Endothelial cell of umbilical vein (primary cell): ENCODE measurements around the gene PGM2L1. TPM values are rescaled to one million over a fixed set of nuclear protein-coding genes. Genes with fewer than 3 reads are reported as not detected.

ENCODE experiments used
- BruUV-seq: library from RNA; stranded (reverse); fragments of 400-500 nt; replicated peaks from 2 replicates; lab custom pipeline; 2021; lab: Mats Ljungman, UMichigan
- CTCF ChIA-PET: fragments of 300-600, 350-600 bp; sonication (Branson Sonifier 250); formaldehyde crosslinking; loops from one replicate; lab custom pipeline; 2021; ENCODE audit warnings: antibody characterized with exemption, inconsistent platforms; lab: Charles Lee
- POLR2A ChIA-PET: fragments of 300-600, 350-600 bp; sonication (Branson Sonifier 250); formaldehyde crosslinking; loops from one replicate; lab custom pipeline; 2021; ENCODE audit warnings: antibody characterized with exemption, inconsistent platforms; lab: Charles Lee
- DNase-seq: peaks from one replicate; pipeline ENCODE4 v3.0.0-alpha.2; 2011; ENCODE audit warnings: low read depth, low spot score
- FAIRE-seq: peaks from 2 replicates; lab custom pipeline; 2011; peaks lifted over from hg19 to GRCh38; lab: Jason Lieb, UNC
- H2AFZ ChIP-seq: 2 replicates; pipeline ENCODE4 v1.6.0; 2012; ENCODE audit warnings: low read depth, low read length, control low read depth, inconsistent platforms
- H3K27ac ChIP-seq: 2 replicates; pipeline ENCODE4 v1.5.1; 2011; ENCODE audit warnings: low read depth, mild to moderate bottlenecking, control low read depth, low read length, moderate library complexity; ENCODE audit not compliant: insufficient read depth
- H3K27me3 ChIP-seq, 2 experiments: 2 replicates each; pipeline versions ENCODE4 v1.6.0 to v1.6.1; 2011; ENCODE audit warnings: low read length in 2 of 2, mixed read lengths in 1 of 2; ENCODE audit not compliant: control insufficient read depth in 2 of 2, insufficient read depth in 2 of 2
- H3K36me3 ChIP-seq, 2 experiments: 2 replicates in 1 of 2; 3 replicates in 1 of 2; pipeline ENCODE4 v1.5.1; 2011; ENCODE audit warnings: low read length in 2 of 2, mild to moderate bottlenecking in 1 of 2, moderate library complexity in 1 of 2; ENCODE audit not compliant: control insufficient read depth in 2 of 2, insufficient read depth in 2 of 2; ENCODE audit errors: extremely low read depth in 1 of 2
- H3K4me1 ChIP-seq: 3 replicates; pipeline ENCODE4 v1.5.1; 2011; ENCODE audit warnings: mild to moderate bottlenecking, low read length; ENCODE audit not compliant: control insufficient read depth, insufficient read depth; ENCODE audit errors: extremely low read depth
- H3K4me2 ChIP-seq: 2 replicates; pipeline ENCODE4 v1.6.1; 2011; ENCODE audit warnings: low read length, control low read depth, mixed read lengths; ENCODE audit not compliant: insufficient read depth
- H3K4me3 ChIP-seq, 3 experiments: fragments of 200-600 bp in 1 of 3; sonication (generic), shearing (Covaris generic) in 1 of 3; replicated peaks in 1 of 3; 2 replicates each; pipeline ENCODE4 v1.5.1; 2011 to 2016; ENCODE audit warnings: control low read depth in 3 of 3, low read length in 3 of 3, mild to moderate bottlenecking in 2 of 3, inconsistent platforms in 1 of 3, low read depth in 1 of 3, moderate library complexity in 1 of 3; ENCODE audit not compliant: insufficient read depth in 1 of 3
- H3K79me2 ChIP-seq: 2 replicates; pipeline ENCODE4 v1.6.0; 2012; ENCODE audit warnings: low read length, inconsistent platforms; ENCODE audit not compliant: control insufficient read depth, insufficient read depth
- H3K9ac ChIP-seq: replicated peaks from 2 replicates; pipeline ENCODE3; 2011; ENCODE audit warnings: low read length, control low read depth; ENCODE audit not compliant: insufficient read depth; ENCODE audit errors: extremely low read depth
- H3K9me1 ChIP-seq: replicated peaks from 3 replicates; pipeline ENCODE4 v1.6.0; 2011; ENCODE audit warnings: mild to moderate bottlenecking, low read length; ENCODE audit not compliant: control insufficient read depth, insufficient read depth; ENCODE audit errors: extremely low read depth
- H3K9me3 ChIP-seq: replicated peaks from 2 replicates; pipeline ENCODE4 v1.5.1; 2012; ENCODE audit warnings: low read length, inconsistent platforms; ENCODE audit not compliant: control insufficient read depth, insufficient read depth
- H4K20me1 ChIP-seq: replicated peaks from 2 replicates; pipeline ENCODE3; 2011; ENCODE audit warnings: mild to moderate bottlenecking, low read length; ENCODE audit not compliant: control insufficient read depth, insufficient read depth; ENCODE audit errors: extremely low read depth
- CTCF ChIP-seq, 2 donors: IDR thresholded peaks; 1 replicate in 1 of 2; 2 replicates in 1 of 2; pipeline ENCODE4 v1.5.1; 2011; ENCODE audit warnings: low read length in 2 of 2, mild to moderate bottlenecking in 2 of 2, moderate library complexity in 2 of 2, control low read depth in 1 of 2, inconsistent platforms in 1 of 2, low read depth in 1 of 2; ENCODE audit not compliant: insufficient read depth in 1 of 2; ENCODE audit errors: extremely low read depth in 1 of 2
- EZH2 ChIP-seq: IDR thresholded peaks from 2 replicates; pipeline ENCODE4 v1.6.1; 2012; ENCODE audit warnings: borderline replicate concordance, low read depth, mild to moderate bottlenecking, moderate library complexity, low read length, inconsistent platforms; ENCODE audit not compliant: severe bottlenecking
- FOS ChIP-seq: IDR thresholded peaks from 2 replicates; pipeline ENCODE4 v1.6.1; 2011; ENCODE audit warnings: mild to moderate bottlenecking, low read length, moderate library complexity, borderline replicate concordance; ENCODE audit not compliant: insufficient read depth
- GATA2 ChIP-seq: IDR thresholded peaks from 2 replicates; pipeline ENCODE4 v1.7.0; 2011; ENCODE audit warnings: low read depth, mild to moderate bottlenecking, moderate library complexity, mixed read lengths, low read length; ENCODE audit not compliant: insufficient read length, insufficient read depth
- JUN ChIP-seq: IDR thresholded peaks from 2 replicates; pipeline ENCODE4 v1.6.1; 2011; ENCODE audit warnings: borderline replicate concordance, low read depth; ENCODE audit not compliant: insufficient read length, insufficient read depth
- MYC ChIP-seq: IDR thresholded peaks from one replicate; pipeline ENCODE4 v1.6.1; 2011; ENCODE audit warnings: mild to moderate bottlenecking, low read depth, low read length
- POLR2A ChIP-seq: IDR thresholded peaks from 2 replicates; pipeline ENCODE4 v1.6.1; 2012; ENCODE audit warnings: low read depth, mild to moderate bottlenecking, control low read depth, low read length
- POLR2AphosphoS5 ChIP-seq: IDR thresholded peaks from 2 replicates; pipeline ENCODE4 v1.6.1; 2012; ENCODE audit warnings: low read depth, mild to moderate bottlenecking, control low read depth, low read length, moderate library complexity; ENCODE audit not compliant: insufficient read depth
- dilution Hi-C: fragments of 300-500 bp; cut with MboI; formaldehyde crosslinking; loops from one replicate; pipeline ENCODE4 v1.15.0; 2019; ENCODE audit warnings: low sequenced_read_pairs; ENCODE audit not compliant: extremely low pct_ligation_motif_present
- intact Hi-C: fragments of 100-400 bp; cut with micrococcal nuclease; formaldehyde crosslinking; loops from one replicate; pipeline ENCODE4 v1.10.0; 2022
- microRNA counts: library from miRNA; unstranded; fragments of <30 nt; microRNA quantifications from one replicate; lab custom pipeline; 2016
- microRNA-seq: library from miRNA; unstranded; fragments of <30 nt; microRNA quantifications from one replicate; pipeline ENCODE4 v1.2.0, GENCODE V29; 2021; ENCODE audit warnings: borderline number of aligned reads, borderline replicate concordance
- polyA plus RNA-seq, 4 experiments: library from polyadenylated mRNA; depleted of rRNA in 3 of 4; stranded (reverse) in 3 of 4; unstranded in 1 of 4; fragments of >200 nt; gene quantifications; 2 replicates each; pipeline versions ENCODE4 v1.2.1 to v1.2.3, GENCODE V29; 2011 to 2012; ENCODE audit warnings: missing spikeins in 1 of 4
- small RNA-seq: library from RNA; depleted of rRNA; stranded (forward); fragments of <200 nt; gene quantifications from one replicate; pipeline ENCODE3, GENCODE V24; 2012; ENCODE audit warnings: low replicate concordance, low read depth; ENCODE audit not compliant: insufficient read depth, insufficient read length
- total RNA-seq: library from RNA; stranded (reverse); gene quantifications from 2 replicates; pipeline ENCODE4 v1.2.3, GENCODE V29; 2021
- TF ChIP-seq, protein P1 (sequence below): IDR thresholded peaks from 2 replicates; pipeline ENCODE4 v1.6.1; 2011; ENCODE audit not compliant: insufficient read depth, insufficient read length

Gene PGM2L1
- total and polyA plus RNA-seq, 2 donors (not counting 3 experiments of a cell fraction or from before 2014, with no cell fraction given) = 7.9 to 31.4 TPM

DNA sequence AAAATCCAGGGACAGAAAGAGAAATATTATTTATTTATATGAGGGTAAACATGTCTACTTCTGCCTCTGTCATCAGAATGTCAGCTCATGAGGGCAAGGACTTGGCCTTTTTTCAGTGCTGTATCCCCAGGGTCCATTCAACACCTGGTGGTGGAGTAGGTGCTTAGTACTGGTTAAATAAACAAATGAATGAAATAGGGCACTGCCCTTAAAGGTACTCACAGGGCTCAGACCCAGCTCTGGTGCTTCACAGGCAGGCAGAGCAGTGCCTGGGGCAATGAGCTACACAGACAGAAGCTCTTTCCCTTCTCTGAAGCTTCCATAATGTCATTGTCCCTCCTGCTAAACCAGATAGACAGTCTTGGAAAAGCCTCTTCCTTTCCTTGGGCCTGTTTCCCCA, 117.7 kb downstream of the PGM2L1 start:
- Histone ChIP-seq H3K9ac (no peak overlapping the region), H3K36me3 (peaks cover 0 to 8% of the 10 kb centered on the region in 2 experiments), H3K4me3 (no peak overlapping the region), H2AFZ (no peak overlapping the region), H3K27ac (no peak overlapping the region), H3K9me1 (no peaks in the 10 kb centered on the region), H3K27me3 (no peaks in the 10 kb centered on the region), H3K79me2 (no peaks in the 10 kb centered on the region), H3K9me3 (no peaks in the 10 kb centered on the region), H3K4me2 (no peak overlapping the region), H4K20me1 (no peaks in the 10 kb centered on the region), H3K4me1 (no peaks in the 10 kb centered on the region)
- intact Hi-C loops = no loop called here
- ChIA-PET POLR2A (no interaction called here), CTCF (no interaction called here)
- dilution Hi-C loops = no loop called here
- TF ChIP-seq, protein P1, sequence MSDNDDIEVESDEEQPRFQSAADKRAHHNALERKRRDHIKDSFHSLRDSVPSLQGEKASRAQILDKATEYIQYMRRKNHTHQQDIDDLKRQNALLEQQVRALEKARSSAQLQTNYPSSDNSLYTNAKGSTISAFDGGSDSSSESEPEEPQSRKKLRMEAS = no peak
- TF ChIP-seq JUN (no peak), CTCF (IDR thresholded peaks at IDR 0.05; ENCODE audit: extremely low read depth in 1 of 2, insufficient read depth in 1 of 2, low read depth in 1 of 2, low read length in 2 of 2) (no peak), POLR2AphosphoS5 (no peak), FOS (no peak), EZH2 (no peak), GATA2 (no peak), MYC (no peak), POLR2A (no peak)
- DNase-seq (no peak), FAIRE-seq (no peak)
- no TSS peak for BruUV-seq

MicroRNAs within 50 kb of the gene (microRNA counts, 767-probe panel; counts per million panel counts)
- microRNA hsa-miR-548al (lab: Ali Mortazavi, UCI) = 723 counts per million, percentile 96 among the panel's probes with 10 or more counts

Small RNA genes within 50 kb of the gene (microRNA-seq; reads per million reads assigned to microRNA genes)
- gene MIR548AL = not detected

Small RNA genes within 50 kb of the gene (small RNA-seq; reads per million reads assigned to genes)
- gene MIR548AL = not detected

Other genes with a start within 250 kb of the PGM2L1 start
- 26.2 and 36.6 TPM in 2 replicates for gene C2CD3, start 227.4 kb downstream of the PGM2L1 start, total RNA-seq
- gene C2CD3, start 227.4 kb downstream of the PGM2L1 start, polyA plus RNA-seq = 12.9 and 13.2 TPM in 2 replicates
- gene PPME1, start 227.1 kb downstream of the PGM2L1 start, total RNA-seq = 35.0 and 37.2 TPM in 2 replicates
- 49.9 and 56.6 TPM in 2 replicates for gene PPME1, start 227.1 kb downstream of the PGM2L1 start, polyA plus RNA-seq
- 15.0 and 26.9 TPM in 2 replicates for gene P4HA3, start 86.8 kb downstream of the PGM2L1 start, total RNA-seq
- gene P4HA3, start 86.8 kb downstream of the PGM2L1 start, polyA plus RNA-seq = 34.1 and 40.0 TPM in 2 replicates
- gene KCNE3, start 69.1 kb upstream of the PGM2L1 start, total RNA-seq = 1.3 and 2.2 TPM in 2 replicates
- 0.51 and 0.97 TPM in 2 replicates for gene KCNE3, start 69.1 kb upstream of the PGM2L1 start, polyA plus RNA-seq
- gene LIPT2, start 95.3 kb upstream of the PGM2L1 start, total RNA-seq = 1.7 and 3.2 TPM in 2 replicates
- 4.0 and 4.1 TPM in 2 replicates for gene LIPT2, start 95.3 kb upstream of the PGM2L1 start, polyA plus RNA-seq
- 23.6 and 25.2 TPM in 2 replicates for gene POLD3, start 194.1 kb upstream of the PGM2L1 start, total RNA-seq
- 8.6 and 8.9 TPM in 2 replicates for gene POLD3, start 194.1 kb upstream of the PGM2L1 start, polyA plus RNA-seq